ENCODE results near the gene SUPT4H1.
"Not testable (repeated sequence)": the region's sequence is repeated elsewhere in the genome, so short reads cannot be mapped to it uniquely, and the experiment has no call there.

Gene SUPT4H1

GRCh38 chr17:58351831-58352595 is at the start of gene SUPT4H1:
Gene SUPT4H1, minus strand, starts transcription at chr17:58352201. Its CDS starts 66 bp downstream, at chr17:58352135.
- DNase-seq = peak; percentile 84 to 86

- DNase-seq = no peak
Observed at GRCh38 chr17:58401287-58401686, 49.3 kb upstream of the SUPT4H1 start.

- DNase-seq = no peak
Observed at GRCh38 chr17:58400826-58401225, 48.8 kb upstream of the SUPT4H1 start.

- no peak for DNase-seq
Observed at GRCh38 chr17:58399974-58400373, 48.0 kb upstream of the SUPT4H1 start.

- no peak for DNase-seq
Observed at GRCh38 chr17:58398574-58399266, 46.7 kb upstream of the SUPT4H1 start.

- not testable (repeated sequence) for DNase-seq
Observed at GRCh38 chr17:58397421-58397820, 45.4 kb upstream of the SUPT4H1 start.

- no peak for DNase-seq
Observed at GRCh38 chr17:58396173-58396572, 44.2 kb upstream of the SUPT4H1 start.

GRCh38 chr17:58394534-58395223 is 42.7 kb upstream of the SUPT4H1 start:
- no peak for DNase-seq

- no peak for DNase-seq
Observed at GRCh38 chr17:58391302-58391984, 39.4 kb upstream of the SUPT4H1 start.

- no peak for DNase-seq
Observed at GRCh38 chr17:58390884-58391283, 38.9 kb upstream of the SUPT4H1 start.

- DNase-seq = no peak
Observed at GRCh38 chr17:58388302-58389190, 36.5 kb upstream of the SUPT4H1 start.

GRCh38 chr17:58387834-58388233 is 35.8 kb upstream of the SUPT4H1 start:
- DNase-seq = no peak

- DNase-seq = no peak
Observed at GRCh38 chr17:58386708-58387107, 34.7 kb upstream of the SUPT4H1 start.

- DNase-seq = no peak
Observed at GRCh38 chr17:58385359-58385899, 33.4 kb upstream of the SUPT4H1 start.

GRCh38 chr17:58384897-58385296 is 32.9 kb upstream of the SUPT4H1 start:
- DNase-seq = no peak

- DNase-seq = no peak
Observed at GRCh38 chr17:58383892-58384462, 32.0 kb upstream of the SUPT4H1 start.

GRCh38 chr17:58382872-58383242 is 30.9 kb upstream of the SUPT4H1 start:
- no peak for DNase-seq

- no peak for DNase-seq
Observed at GRCh38 chr17:58382108-58382871, 30.3 kb upstream of the SUPT4H1 start.

GRCh38 chr17:58381124-58382035 is 29.4 kb upstream of the SUPT4H1 start:
- no peak for DNase-seq

Measured in activated CD4-positive, alpha-beta T cell treated with anti-CD3 and anti-CD28 coated beads, Interleukin-2, amount 50 U/mL, for 4 hours (primary cell).